HG03439 (cell line): Measurements from ENCODE around the gene HDAC11.
"Not testable (repeated sequence)": the region's sequence is repeated elsewhere in the genome, so short reads cannot be mapped to it uniquely, and the experiment has no call there.

Experiments
- ATAC-seq: cut with Tn5 transposase; IDR thresholded peaks from one replicate; pipeline ENCODE4 v1.9.1; 2021; ENCODE audit warnings: mild to moderate bottlenecking, moderate library complexity; ENCODE audit not compliant: unreplicated experiment

Gene HDAC11, protein sequence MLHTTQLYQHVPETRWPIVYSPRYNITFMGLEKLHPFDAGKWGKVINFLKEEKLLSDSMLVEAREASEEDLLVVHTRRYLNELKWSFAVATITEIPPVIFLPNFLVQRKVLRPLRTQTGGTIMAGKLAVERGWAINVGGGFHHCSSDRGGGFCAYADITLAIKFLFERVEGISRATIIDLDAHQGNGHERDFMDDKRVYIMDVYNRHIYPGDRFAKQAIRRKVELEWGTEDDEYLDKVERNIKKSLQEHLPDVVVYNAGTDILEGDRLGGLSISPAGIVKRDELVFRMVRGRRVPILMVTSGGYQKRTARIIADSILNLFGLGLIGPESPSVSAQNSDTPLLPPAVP

DNA sequence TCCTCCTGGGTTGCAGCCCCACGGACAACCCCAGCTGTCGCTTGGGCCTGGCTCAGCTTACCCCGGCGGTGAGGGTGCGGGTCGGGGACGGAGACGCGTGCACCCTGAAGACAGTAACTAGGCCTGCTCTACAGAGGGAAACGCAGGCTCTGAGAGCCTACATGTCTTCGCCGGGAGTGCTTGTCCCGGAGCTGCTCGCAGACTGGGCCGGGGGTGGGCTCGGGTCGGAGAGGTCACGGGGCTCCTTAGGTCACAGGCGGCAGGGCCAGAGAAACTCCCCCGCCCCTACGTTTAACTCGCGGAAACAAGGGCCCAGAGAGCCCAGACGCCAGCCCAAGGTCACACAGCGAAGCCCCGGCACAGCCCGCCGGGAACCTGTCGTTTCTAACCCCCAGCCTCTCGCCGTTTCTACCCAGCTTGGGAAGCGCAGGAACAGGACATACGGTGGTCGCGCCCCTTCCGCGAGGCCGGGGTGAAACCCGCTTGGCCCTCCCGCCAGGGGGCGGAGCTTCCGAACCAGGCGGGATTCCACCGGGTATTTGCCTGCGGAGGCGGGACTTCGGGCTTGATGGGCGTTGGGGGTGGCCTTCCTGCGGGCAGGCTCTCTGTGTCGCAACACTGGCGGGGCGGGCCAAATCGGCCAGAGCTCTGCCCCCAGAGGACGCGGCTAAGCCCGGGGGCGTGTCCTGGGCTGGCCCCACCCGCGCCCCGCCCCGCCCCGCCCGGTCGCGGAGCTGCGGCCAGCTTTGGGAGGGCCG, at the start of gene HDAC11:
Gene HDAC11, plus strand, starts transcription at position 725 of the 758 bp plus-strand sequence. CDS start 42 bp downstream, outside the sequence.
- ATAC-seq, result peak; percentile 97

DNA sequence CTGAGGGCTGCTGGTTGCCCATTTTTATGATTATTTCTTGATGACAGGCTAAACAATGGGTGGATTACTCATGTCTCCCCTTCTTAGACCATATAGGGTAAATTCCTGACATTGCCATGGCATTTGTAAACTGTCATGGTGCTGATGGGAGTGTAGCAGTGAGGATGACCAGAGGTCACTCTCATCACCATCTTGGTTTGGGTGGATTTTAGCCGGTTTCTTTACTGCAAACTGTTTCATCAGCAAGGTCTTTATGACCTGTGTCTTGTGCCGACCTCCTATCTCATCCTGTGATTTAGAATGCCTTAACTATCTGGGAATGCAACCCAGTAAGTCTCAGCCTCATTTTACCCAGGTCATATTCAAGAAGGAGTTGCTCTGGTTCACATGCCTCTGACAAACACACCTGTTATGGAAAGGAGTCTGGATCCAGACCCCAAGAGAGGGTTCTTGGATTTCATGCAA, 49.7 kb upstream of the HDAC11 start:
- not testable (repeated sequence) for ATAC-seq

DNA sequence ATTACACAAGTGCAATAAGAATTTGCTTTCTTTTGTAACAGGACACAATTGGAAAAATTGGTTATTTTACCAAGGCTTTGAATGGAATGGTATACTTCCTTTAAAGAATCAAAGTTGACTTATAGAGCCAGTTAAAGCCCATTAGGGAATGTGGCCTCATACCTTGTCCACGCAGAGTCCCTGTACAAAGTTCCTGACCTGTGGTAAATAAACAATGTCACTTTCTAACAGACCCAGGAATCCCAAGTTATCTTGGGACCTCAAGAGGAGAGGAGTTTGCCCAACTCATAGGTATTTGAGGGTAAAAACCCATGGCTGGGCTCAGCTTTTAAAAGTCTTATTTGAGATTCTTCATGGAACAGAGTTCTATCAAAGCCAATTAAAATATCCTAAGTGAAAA, 48.0 kb upstream of the HDAC11 start:
- ATAC-seq, result no peak

DNA sequence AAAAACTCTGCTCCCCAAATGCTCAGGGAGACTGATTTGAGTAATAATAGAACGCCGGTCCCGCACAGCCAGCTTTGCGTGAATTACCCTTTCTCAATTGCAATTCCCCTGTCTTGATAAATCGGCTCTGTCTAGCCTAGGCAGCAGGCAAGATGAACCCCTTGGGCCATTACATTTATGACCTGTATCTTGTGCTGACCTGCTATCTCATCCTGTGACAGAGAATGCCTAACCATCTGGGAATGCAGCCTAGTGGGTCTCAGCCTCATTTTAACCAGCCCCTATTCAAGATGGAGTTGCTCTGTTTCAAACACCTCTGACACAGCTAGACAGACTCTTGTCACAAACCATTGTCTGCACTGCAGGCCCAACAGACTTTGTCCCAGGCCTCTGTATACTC, 46.2 kb upstream of the HDAC11 start:
- no peak for ATAC-seq

DNA sequence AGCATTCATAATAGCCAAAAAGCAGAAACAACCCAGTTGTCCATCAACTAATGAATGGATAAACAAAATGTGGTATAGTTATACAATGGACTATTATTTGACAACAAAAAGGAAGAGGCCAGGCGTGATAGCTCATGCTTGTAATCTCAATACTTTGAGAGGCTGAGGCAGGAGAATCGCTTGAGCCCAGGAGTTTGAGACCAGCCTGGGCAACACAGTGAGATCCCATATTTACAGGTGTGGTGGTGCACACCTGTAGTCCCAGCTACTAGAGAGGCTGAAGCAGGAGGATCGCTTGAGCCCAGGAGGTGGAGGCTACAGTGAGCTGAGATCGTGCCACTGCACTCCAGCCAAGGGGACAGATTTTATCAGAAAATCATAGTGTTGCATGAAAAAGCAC, 43.9 kb upstream of the HDAC11 start:
- not testable (repeated sequence) for ATAC-seq

DNA sequence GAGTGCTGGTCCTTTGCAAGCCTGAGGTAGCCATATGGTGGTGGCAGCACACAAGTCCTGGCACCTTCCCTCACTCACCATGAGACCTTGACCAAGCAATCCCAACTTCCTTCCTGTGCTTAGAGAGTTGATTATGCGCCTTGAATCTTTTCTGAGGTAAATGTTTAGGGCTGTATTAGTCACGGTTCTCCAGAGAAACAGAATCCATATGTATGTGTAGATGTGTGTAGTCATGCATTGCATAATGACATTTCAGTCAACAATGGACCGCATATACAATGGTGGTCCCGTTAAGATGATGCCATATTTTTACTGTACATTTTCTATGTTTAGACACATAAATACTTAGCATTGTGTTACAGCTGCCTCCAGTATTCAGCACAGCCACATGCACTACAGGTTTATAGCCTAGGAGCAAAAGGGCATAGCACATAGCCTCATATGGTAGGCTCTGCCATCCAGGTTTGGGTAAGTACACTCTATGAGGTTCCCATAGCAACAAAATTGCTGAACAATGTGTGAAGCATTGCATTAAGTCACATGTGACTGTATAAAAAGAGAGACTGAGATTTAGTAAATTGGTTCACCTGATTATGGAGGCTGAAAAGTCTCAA, 39.8 kb upstream of the HDAC11 start:
- ATAC-seq, result no peak

DNA sequence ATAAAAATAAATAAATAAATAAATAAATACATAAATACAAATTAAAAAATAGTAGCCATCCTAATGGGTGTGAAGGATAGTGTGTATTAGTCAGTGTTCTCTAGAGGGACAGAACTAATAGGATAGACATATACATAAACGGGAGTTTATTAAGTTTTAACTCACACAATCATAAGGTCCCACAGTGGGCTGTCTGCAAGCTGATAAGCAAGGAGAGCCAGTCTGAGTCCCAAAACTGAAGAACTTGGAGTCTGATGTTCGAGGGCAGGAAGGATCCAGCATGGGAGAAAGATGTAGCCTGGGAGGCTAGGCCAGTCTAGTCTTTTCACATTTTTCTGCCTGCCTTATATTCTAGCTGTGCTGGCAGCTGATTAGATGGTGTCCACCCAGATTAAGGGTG, 37.2 kb upstream of the HDAC11 start:
- ATAC-seq, result not testable (repeated sequence)

DNA sequence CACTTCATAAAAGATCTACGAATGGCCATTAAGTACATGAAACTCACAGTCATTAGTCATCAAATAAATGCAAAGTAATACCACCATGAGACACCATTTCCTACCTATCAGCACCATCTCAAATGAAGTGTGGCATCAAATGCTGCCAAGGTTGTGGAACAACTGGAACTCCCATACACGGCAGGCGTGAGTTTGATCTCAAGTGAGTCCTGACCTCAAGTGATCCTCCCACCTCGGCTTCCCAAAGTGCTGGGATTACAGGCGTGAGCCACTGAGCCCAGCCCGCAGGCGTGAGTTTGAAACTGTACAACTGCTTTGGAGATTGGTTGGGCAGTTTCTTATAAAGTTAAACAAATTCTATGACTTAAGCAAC, 28.8 kb upstream of the HDAC11 start:
- ATAC-seq, result peak; percentile 11

DNA sequence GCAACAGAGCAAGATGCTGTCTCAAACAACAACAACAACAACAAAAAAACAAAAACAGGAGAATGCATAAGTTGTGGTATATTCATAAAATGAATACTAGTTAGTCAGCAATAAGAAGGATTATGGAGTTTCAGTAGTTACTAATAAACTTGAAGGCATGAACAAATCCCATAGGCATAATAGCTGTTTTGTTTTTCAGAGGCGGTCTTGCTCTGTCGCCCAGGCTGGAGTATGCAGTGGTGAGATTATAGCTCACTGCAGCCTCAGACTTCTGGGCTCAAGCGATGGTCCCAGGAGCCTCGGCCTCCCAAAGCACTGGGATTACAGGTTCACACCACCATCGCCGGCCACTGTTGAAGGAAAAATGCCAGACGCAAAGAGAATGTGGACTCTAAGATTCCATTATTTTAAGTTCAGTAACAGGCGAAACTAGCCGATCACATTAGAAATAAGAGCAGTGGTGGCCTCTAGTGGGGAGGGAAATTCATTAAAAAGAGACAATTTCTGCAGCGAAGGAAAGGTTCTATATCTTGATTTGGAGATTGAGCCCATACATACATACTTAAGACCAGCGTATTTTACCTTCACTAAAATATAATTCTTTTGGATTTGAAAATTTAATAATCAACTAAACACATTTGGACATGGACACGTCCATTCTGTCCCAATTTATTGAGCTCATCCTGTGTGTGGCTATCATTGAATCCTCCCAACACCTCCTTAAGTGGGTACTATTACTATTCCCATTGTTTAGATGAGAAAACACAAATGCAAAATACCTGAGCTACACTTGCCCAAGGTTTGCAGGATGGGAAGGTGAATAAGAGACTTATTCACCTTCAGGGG, 27.4 kb upstream of the HDAC11 start:
- ATAC-seq, result no peak

DNA sequence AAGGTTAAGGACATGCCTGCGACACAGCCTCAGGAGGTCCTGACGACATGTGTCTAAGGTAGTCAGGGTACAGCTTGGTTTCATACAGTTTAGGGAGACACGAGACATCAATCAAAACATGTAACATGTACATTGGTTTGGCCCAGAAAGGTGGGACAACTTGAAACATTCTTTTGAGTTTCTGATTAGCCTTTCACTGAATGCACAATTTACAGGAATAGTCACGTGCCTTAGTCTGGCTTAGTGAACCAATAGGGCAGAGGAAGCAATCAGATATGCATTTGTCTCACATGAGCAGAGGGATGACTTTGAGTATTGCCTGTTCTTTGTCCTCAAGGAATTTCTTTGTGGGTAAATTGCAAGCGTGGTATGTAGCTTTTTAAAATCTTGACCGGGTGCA, 24.5 kb upstream of the HDAC11 start:
- no peak for ATAC-seq

DNA sequence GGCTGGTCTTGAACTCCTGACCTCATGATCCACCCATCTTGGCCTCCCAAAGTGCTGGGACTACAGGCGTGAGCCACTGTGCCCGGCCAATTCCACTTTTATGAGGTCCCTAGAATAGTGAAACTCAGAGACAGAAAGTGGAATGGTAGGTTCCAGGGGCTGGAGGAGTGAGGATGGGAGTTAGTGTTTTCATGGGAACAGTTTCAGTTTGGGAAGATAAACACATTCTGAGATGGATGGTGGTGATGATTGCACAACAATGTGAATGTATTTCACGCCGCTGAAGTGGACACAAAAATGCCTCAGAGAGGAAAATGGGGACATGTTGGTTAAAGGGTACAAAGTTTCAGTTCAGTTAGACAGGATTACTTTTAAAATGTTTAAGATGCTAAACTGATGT, 22.5 kb upstream of the HDAC11 start:
- no peak for ATAC-seq

DNA sequence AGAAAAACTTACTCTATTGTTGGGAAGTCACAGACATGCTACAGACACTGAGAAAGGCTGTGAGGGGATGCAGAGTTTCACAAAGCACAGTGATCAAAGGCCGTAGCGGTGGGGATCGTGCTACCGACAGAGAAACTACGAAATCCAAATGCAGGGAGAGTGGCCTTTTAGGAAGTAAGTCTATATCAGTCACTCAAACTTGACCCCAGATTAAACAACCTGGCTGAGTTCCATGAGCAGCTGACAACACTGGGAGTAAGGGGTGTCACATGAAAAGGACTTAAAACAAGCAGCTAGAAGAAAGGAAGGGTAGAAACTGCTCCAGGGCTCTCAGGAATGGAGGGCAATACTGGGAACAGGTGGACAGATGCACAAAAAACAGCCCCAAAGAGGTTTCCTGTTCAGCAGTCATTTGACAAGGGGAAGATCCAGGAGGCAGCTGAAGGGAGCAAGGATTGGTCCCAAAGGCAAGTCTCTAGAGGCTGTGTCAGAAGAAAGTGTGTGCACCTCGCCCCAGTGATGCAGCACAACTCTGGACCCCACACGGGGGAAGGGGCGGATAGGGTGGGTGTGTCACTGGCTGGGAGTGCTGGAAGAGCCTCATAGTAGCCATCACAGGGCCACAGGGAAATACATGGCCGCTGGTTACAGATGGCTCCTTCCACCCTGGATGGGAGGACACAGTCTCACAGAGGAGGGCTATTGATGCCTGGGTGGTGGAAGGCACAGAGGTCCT, 20.3 kb upstream of the HDAC11 start:
- no peak for ATAC-seq

DNA sequence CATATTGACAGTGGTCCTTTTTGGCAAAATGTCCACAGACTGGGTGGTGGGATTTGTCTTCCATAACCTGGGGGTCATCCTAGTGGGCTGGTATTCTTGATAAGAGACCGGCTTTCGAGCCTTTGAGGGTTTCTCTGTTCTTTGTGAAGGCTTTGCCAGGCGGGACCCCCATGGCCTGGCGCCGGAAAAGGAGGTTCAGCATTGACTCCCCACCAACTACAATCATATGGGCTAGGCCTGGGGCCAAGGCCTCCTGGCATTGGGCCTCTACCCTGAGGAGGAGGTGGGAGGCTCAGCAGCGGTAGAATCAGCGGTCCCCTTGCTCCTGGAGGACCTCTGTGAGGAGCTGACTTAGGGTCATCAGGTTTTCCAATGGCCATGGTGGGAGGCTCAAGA, 19.8 kb upstream of the HDAC11 start:
- no peak for ATAC-seq

DNA sequence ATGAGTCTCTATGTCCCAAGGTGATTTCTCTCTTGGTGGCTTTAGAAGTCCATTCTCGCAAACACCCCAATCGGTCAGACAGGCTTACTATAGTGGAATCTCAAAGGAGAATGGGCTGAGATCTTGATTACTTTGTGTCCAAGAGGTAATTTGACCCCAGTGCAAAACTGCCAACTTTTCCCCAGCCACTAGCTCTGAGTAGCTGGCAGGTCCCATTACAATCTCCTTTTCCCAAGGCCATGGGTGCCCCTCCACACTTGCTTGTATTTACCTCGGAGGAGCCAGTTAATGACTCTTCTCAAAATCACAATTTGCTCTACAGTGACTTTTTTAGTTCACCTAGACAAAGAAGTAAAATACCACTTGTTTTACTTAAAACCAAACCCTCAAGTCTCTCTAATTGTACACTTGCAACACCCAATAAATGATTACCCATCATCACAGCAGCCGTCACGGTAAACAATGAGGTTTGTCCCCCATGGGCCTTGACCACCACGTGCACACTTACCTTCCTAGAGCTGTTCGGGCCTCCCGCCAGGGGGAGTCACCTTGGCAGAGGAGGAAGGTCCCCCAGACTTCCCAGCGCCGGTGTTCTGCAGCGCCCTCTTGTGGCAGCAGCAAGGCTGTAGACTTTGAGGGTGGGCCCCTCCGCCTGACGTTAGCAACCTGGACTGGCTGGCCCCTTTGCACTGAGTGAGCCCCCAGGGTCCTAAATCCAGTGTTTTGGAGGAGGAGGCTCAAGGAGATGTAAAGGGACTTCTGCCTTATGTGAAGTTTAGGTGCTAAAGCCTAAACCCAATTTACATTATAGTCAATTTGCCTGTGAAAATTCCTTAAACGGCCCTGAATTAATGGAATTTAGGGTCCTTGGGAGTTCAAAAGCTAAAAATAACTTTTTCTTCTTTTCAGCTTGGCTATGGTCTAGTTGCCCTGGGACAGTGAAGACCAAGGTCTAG, 18.7 kb upstream of the HDAC11 start:
- ATAC-seq, result no peak

DNA sequence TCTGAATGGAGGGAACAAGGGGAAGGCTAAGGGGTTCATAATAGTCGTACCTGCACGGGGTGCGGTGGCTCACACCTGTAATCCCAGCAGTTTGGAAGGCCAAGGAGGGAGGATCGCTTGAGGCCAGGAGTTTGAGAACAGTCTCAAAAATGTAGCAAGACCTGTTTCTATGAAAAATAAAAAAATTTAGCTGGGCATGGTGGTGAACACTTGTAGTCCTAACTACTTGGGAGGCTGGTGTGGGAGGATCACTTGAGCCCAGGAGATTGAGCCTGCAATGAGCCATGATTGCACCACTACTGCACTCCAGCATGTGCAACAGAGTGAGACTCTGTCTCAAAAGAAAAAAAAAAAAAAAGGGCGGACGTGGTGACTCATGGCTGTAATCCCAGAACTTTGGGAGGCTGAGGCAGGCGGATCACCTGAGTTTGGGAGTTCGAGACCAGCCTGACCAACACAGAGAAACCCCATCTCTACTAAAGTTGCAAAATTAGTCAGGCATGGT, 17.9 kb upstream of the HDAC11 start:
- ATAC-seq, result no peak

DNA sequence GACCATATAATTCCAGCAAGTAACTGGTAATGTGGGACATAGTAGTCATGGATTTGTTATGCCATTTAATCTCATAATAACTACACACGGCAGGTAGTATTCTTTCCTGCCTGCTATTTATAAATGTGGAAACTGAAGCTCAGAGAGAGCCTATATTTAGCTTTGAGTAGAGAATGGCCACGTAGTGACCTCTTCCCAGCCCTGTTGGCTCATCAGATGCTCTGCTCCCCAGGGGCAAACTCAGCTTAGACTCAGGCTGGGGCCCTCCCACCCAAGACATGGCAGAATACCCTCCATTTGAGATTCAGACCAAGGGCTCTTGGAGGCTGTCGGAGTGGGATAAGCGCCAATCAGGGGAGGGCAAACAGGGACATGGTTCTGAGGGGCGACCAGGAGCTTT, 17.3 kb upstream of the HDAC11 start:
- ATAC-seq, result no peak

DNA sequence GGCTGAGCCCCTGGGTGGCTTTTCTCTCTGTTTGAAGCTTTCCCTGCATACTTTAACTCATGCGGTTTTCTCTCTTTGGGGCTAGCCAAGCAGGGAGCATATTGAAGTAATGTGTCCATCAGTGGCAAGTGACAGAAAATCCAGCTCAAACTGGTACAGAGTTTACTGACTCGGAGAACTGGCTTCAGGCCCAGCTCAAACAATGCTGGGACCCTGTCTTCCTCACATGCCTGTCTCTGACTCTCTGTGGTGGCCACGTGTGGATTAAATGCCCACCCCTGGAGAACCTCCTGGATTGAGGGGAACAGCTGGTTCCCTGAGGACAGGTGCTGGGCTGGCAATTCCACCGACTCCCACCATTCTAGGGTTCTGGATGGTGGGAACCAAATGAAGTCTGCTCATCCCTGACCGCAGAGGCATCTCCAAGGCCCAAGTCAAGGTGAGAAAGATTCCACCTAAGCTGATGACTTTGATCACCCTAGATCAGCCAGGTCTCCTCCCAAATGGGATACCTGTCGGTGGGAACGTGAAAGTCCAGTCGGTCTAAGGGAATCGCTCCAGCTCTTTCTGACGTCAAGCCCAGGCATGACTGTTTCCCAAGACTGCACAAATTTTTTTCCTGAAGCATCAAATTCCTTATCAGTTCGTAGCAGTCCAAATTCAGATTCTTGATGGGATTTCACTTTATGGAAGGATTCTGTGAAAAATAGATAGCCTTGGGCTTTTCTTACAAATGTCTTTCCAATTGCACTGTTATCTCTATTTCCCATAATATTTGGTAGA, 16.3 kb upstream of the HDAC11 start:
- ATAC-seq, result no peak

DNA sequence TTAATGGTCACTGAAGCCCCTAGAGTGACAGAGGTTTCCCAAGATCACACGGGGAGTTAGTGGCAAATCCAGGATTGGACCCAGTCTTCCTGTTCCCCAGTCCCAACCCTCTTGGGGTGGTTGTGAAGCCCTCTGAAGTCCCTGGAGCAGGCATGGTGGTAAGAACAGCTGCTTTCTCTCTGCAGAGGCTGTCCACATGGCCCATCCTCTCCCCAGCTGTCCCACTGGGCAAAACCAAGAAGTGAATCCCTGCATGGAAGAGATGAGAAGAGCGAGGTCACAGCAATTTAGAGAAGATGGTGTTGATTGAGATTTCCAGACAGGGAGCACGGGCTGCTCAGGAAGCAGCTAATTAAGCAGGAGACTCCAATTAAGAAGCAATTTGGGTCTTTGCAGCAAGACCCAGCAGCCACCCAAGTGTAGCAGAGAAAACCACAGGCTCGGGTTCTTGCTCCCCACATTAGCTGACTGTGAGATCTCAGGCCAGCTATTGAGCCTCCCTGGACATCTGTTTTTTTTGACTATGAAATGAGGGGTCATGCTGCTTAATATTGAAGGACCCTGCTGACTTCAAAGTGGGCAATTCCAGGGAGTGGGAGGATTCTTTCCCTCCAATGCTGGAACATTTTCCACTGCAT, 14.8 kb upstream of the HDAC11 start:
- ATAC-seq, result no peak
